ENCODE measurements around the gene VWF.

- no peak for TF ChIP-seq POLR2AphosphoS5 (IDR thresholded peaks at IDR 0.05)
- TF ChIP-seq, protein P1, sequence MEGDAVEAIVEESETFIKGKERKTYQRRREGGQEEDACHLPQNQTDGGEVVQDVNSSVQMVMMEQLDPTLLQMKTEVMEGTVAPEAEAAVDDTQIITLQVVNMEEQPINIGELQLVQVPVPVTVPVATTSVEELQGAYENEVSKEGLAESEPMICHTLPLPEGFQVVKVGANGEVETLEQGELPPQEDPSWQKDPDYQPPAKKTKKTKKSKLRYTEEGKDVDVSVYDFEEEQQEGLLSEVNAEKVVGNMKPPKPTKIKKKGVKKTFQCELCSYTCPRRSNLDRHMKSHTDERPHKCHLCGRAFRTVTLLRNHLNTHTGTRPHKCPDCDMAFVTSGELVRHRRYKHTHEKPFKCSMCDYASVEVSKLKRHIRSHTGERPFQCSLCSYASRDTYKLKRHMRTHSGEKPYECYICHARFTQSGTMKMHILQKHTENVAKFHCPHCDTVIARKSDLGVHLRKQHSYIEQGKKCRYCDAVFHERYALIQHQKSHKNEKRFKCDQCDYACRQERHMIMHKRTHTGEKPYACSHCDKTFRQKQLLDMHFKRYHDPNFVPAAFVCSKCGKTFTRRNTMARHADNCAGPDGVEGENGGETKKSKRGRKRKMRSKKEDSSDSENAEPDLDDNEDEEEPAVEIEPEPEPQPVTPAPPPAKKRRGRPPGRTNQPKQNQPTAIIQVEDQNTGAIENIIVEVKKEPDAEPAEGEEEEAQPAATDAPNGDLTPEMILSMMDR (IDR thresholded peaks at IDR 0.05), result peak; percentile 78 to 94 (median 89)
- TF ChIP-seq POLR2A (IDR thresholded peaks at IDR 0.05), result no peak
These were observed 135.8 kb downstream of the VWF start for GRCh38 chr12:5988659-5989116.

All from upper lobe of left lung (tissue), 4 donors.